ENCODE data around the gene IPO8. TPM values are rescaled to one million over a fixed set of nuclear protein-coding genes. Genes with fewer than 3 reads are reported as not detected.

The IPO8 gene
- total RNA-seq, 1 donor from 2014 or later: 36.4 TPM

GRCh38 chr12:30707613-30708342 is 12.1 kb upstream of the IPO8 start:
- no peak overlapping the region for H3K27ac Mint-ChIP-seq
- H3K36me3 Mint-ChIP-seq: peaks cover 28% of the 10 kb centered on the region
- H3K4me1 Mint-ChIP-seq: no peaks in the 10 kb centered on the region
- no peak overlapping the region for H3K4me3 Mint-ChIP-seq
- no peaks in the 10 kb centered on the region for H3K27me3 Mint-ChIP-seq (ENCODE audit: low read depth)
- H3K9me3 Mint-ChIP-seq: no peaks in the 10 kb centered on the region
- DNase-seq (ENCODE audit: low spot score in 2 of 2, unreplicated experiment in 2 of 2): no peak
- TF ChIP-seq CTCF (IDR thresholded peaks at IDR 0.05; ENCODE audit: unreplicated experiment): no peak

GRCh38 chr12:30706476-30706875 is 10.8 kb upstream of the IPO8 start:
- Mint-ChIP-seq H3K27ac (no peak overlapping the region), H3K9me3 (no peaks in the 10 kb centered on the region), H3K4me1 (no peaks in the 10 kb centered on the region), H3K36me3 (peaks cover 25% of the 10 kb centered on the region), H3K4me3 (no peak overlapping the region), H3K27me3 (ENCODE audit: low read depth) (no peaks in the 10 kb centered on the region)
- no peak for TF ChIP-seq CTCF (IDR thresholded peaks at IDR 0.05; ENCODE audit: unreplicated experiment)
- DNase-seq (ENCODE audit: low spot score in 2 of 2, unreplicated experiment in 2 of 2): no peak

GRCh38 chr12:30701056-30701455 is 5.4 kb upstream of the IPO8 start:
- H3K27ac Mint-ChIP-seq: no peak overlapping the region
- no peak for DNase-seq (ENCODE audit: low spot score in 2 of 2, unreplicated experiment in 2 of 2)
- no peak overlapping the region for H3K4me3 Mint-ChIP-seq
- peaks cover 3% of the 10 kb centered on the region for H3K4me1 Mint-ChIP-seq
- TF ChIP-seq CTCF (IDR thresholded peaks at IDR 0.05; ENCODE audit: unreplicated experiment): no peak
- no peaks in the 10 kb centered on the region for H3K27me3 Mint-ChIP-seq (ENCODE audit: low read depth)
- H3K36me3 Mint-ChIP-seq: no peaks in the 10 kb centered on the region
- no peaks in the 10 kb centered on the region for H3K9me3 Mint-ChIP-seq

GRCh38 chr12:30700216-30700900 is 4.7 kb upstream of the IPO8 start:
- H3K4me3 Mint-ChIP-seq: no peak overlapping the region

GRCh38 chr12:30698346-30698745 is 2.7 kb upstream of the IPO8 start:
- Mint-ChIP-seq H3K4me1 (peaks cover 19% of the 10 kb centered on the region), H3K27me3 (ENCODE audit: low read depth) (no peaks in the 10 kb centered on the region), H3K27ac (no peak overlapping the region), H3K36me3 (no peaks in the 10 kb centered on the region), H3K9me3 (no peaks in the 10 kb centered on the region), H3K4me3 (no peak overlapping the region)
- no peak for DNase-seq (ENCODE audit: low spot score in 2 of 2, unreplicated experiment in 2 of 2)
- TF ChIP-seq CTCF (IDR thresholded peaks at IDR 0.05; ENCODE audit: unreplicated experiment): no peak

More at GRCh38 chr12:30700216-30700900, 4.7 kb upstream of the IPO8 start:
- H3K27me3 Mint-ChIP-seq (ENCODE audit: low read depth): no peaks in the 10 kb centered on the region
- H3K4me1 Mint-ChIP-seq: peaks cover 4% of the 10 kb centered on the region
- H3K36me3 Mint-ChIP-seq: no peaks in the 10 kb centered on the region
- no peak for DNase-seq (ENCODE audit: low spot score in 2 of 2, unreplicated experiment in 2 of 2)
- no peak overlapping the region for H3K27ac Mint-ChIP-seq
- TF ChIP-seq CTCF (IDR thresholded peaks at IDR 0.05; ENCODE audit: unreplicated experiment): no peak
- no peaks in the 10 kb centered on the region for H3K9me3 Mint-ChIP-seq
